H1 (cell line): Measurements from ENCODE around the gene KIF1B. TPM values are rescaled to one million over a fixed set of nuclear protein-coding genes. Genes with fewer than 3 reads are reported as not detected.

Experiments
- CTCF ChIA-PET: fragments of 300-600 bp; sonication (Branson Sonifier 250); formaldehyde crosslinking; loops from one replicate; lab custom pipeline; 2021; ENCODE audit not compliant: partially characterized antibody; lab: Charles Lee
- POLR2A ChIA-PET: fragments of 300-600 bp; sonication (Branson Sonifier 250); formaldehyde crosslinking; loops from one replicate; lab custom pipeline; 2021; ENCODE audit warnings: inconsistent platforms; ENCODE audit not compliant: partially characterized antibody; lab: Charles Lee
- DNase-seq, 2 experiments: peaks; one replicate each; pipeline versions ENCODE4 v3.0.0 to v3.0.0-alpha.2; 2010 to 2022; ENCODE audit warnings: low spot score in 2 of 2, low read depth in 1 of 2, mixed read lengths in 1 of 2
- FAIRE-seq: peaks from 2 replicates; lab custom pipeline; 2011; peaks lifted over from hg19 to GRCh38; lab: Jason Lieb, UNC
- H2AFZ ChIP-seq: 2 replicates; pipeline ENCODE4 v1.8.1; 2012; ENCODE audit warnings: low read length, inconsistent platforms
- H2AK5ac ChIP-seq: 2 replicates; pipeline ENCODE4 v1.6.1; 2013; ENCODE audit warnings: low read depth, low read length
- H2BK120ac ChIP-seq: replicated peaks from 2 replicates; pipeline ENCODE3; 2013; ENCODE audit warnings: low read depth, low read length, inconsistent platforms
- H2BK12ac ChIP-seq: 2 replicates; pipeline ENCODE4 v1.6.1; 2013; ENCODE audit warnings: low read depth, low read length
- H2BK15ac ChIP-seq: 2 replicates; pipeline ENCODE4 v1.6.1; 2013; ENCODE audit warnings: low read length
- H2BK20ac ChIP-seq: 2 replicates; pipeline ENCODE4 v1.6.1; 2013; ENCODE audit warnings: low read length
- H2BK5ac ChIP-seq: 2 replicates; pipeline ENCODE4 v1.6.1; 2013; ENCODE audit warnings: low read depth, low read length
- H3K14ac ChIP-seq: 2 replicates; pipeline ENCODE4 v1.6.1; 2013; ENCODE audit warnings: inconsistent platforms; ENCODE audit not compliant: insufficient read length
- H3K18ac ChIP-seq: 2 replicates; pipeline ENCODE4 v1.6.1; 2013; ENCODE audit warnings: low read length; ENCODE audit errors: extremely low read depth
- H3K23ac ChIP-seq: 2 replicates; pipeline ENCODE4 v1.6.1; 2013; ENCODE audit warnings: inconsistent platforms; ENCODE audit not compliant: insufficient read length
- H3K23me2 ChIP-seq: 2 replicates; pipeline ENCODE4 v1.6.1; 2013; ENCODE audit warnings: low read depth, low read length
- H3K27ac ChIP-seq: 2 replicates; pipeline ENCODE4 v1.6.1; 2011; ENCODE audit warnings: low read depth, low read length, inconsistent platforms
- H3K27me3 ChIP-seq, 4 experiments: replicated peaks in 1 of 4; 1 replicate in 1 of 4; 2 replicates in 3 of 4; pipeline versions ENCODE4 v1.6.1 to v1.8.1; 2011 to 2013; ENCODE audit warnings: low read length in 3 of 4, mild to moderate bottlenecking in 3 of 4, inconsistent platforms in 2 of 4, mixed read lengths in 2 of 4, moderate library complexity in 1 of 4; ENCODE audit not compliant: control insufficient read depth in 3 of 4, insufficient read depth in 3 of 4; ENCODE audit errors: extremely low read depth in 1 of 4
- H3K36me3 ChIP-seq, 4 experiments: 2 replicates each; pipeline versions ENCODE4 v1.6.1 to v1.8.1; 2011 to 2013; ENCODE audit warnings: mild to moderate bottlenecking in 4 of 4, low read length in 3 of 4, moderate library complexity in 2 of 4, control low read depth in 1 of 4, inconsistent platforms in 1 of 4; ENCODE audit not compliant: insufficient read depth in 4 of 4, control insufficient read depth in 2 of 4
- H3K4ac ChIP-seq: replicated peaks from 2 replicates; pipeline ENCODE3; 2013; ENCODE audit warnings: low read length, low read depth, mixed read lengths, inconsistent platforms; ENCODE audit not compliant: insufficient read length
- H3K4me1 ChIP-seq, 4 experiments: replicated peaks in 1 of 4; 1 replicate in 1 of 4; 2 replicates in 3 of 4; pipeline versions ENCODE4 v1.6.1 to v1.8.1; 2011 to 2013; ENCODE audit warnings: low read length in 3 of 4, inconsistent platforms in 2 of 4, mixed read lengths in 1 of 4; ENCODE audit not compliant: insufficient read depth in 4 of 4, control insufficient read depth in 3 of 4
- H3K4me2 ChIP-seq, 2 experiments: 2 replicates each; pipeline versions ENCODE4 v1.6.1 to v1.8.1; 2011 to 2013; ENCODE audit warnings: low read depth in 2 of 2, low read length in 2 of 2, control low read depth in 1 of 2, inconsistent platforms in 1 of 2, mild to moderate bottlenecking in 1 of 2; ENCODE audit not compliant: insufficient read depth in 1 of 2
- H3K4me3 ChIP-seq, 4 experiments: fragments of 200-600, 300-600 bp in 1 of 4; sonication (generic), shearing (Covaris generic), sonication (Bioruptor Twin) in 1 of 4; 2 replicates each; pipeline versions ENCODE4 v1.5.1 to v1.8.1; 2011 to 2016; ENCODE audit warnings: low read length in 4 of 4, low read depth in 3 of 4, control low read depth in 2 of 4, inconsistent platforms in 2 of 4, mild to moderate bottlenecking in 2 of 4, mixed read lengths in 1 of 4, moderate library complexity in 1 of 4; ENCODE audit not compliant: insufficient read depth in 2 of 4; ENCODE audit errors: extremely low read depth in 1 of 4
- H3K56ac ChIP-seq: replicated peaks from 2 replicates; pipeline ENCODE3; 2013; ENCODE audit warnings: low read depth, mild to moderate bottlenecking, mixed read lengths, low read length, inconsistent platforms; ENCODE audit not compliant: insufficient read length
- H3K79me1 ChIP-seq: 2 replicates; pipeline ENCODE4 v1.6.1; 2013; ENCODE audit warnings: low read depth, low read length, control low read depth
- H3K79me2 ChIP-seq, 2 experiments: 2 replicates each; pipeline versions ENCODE4 v1.6.1 to v1.8.1; 2012 to 2013; ENCODE audit warnings: low read length in 2 of 2, mild to moderate bottlenecking in 2 of 2, inconsistent platforms in 1 of 2; ENCODE audit not compliant: insufficient read depth in 2 of 2, control insufficient read depth in 1 of 2
- H3K9ac ChIP-seq, 4 experiments: replicated peaks in 1 of 4; 1 replicate in 1 of 4; 2 replicates in 3 of 4; pipeline versions ENCODE4 v1.6.1 to v1.8.1; 2011 to 2013; ENCODE audit warnings: low read depth in 3 of 4, low read length in 3 of 4, control low read depth in 2 of 4, mild to moderate bottlenecking in 2 of 4, moderate library complexity in 2 of 4, inconsistent platforms in 1 of 4; ENCODE audit errors: extremely low read depth in 1 of 4
- H3K9me3 ChIP-seq, 2 experiments: 2 replicates each; pipeline versions ENCODE4 v1.6.1 to v1.8.1; 2012 to 2013; ENCODE audit warnings: mild to moderate bottlenecking in 2 of 2, moderate library complexity in 2 of 2, control low read depth in 1 of 2, inconsistent platforms in 1 of 2, low read depth in 1 of 2, low read length in 1 of 2, mixed read lengths in 1 of 2; ENCODE audit not compliant: insufficient read depth in 2 of 2
- H4K20me1 ChIP-seq, 2 experiments: replicated peaks in 1 of 2; 2 replicates each; pipeline versions ENCODE3 to v1.8.1; 2011 to 2013; ENCODE audit warnings: inconsistent platforms in 2 of 2, low read length in 2 of 2, mild to moderate bottlenecking in 1 of 2; ENCODE audit not compliant: insufficient read depth in 2 of 2, control insufficient read depth in 1 of 2
- H4K5ac ChIP-seq: 2 replicates; pipeline ENCODE4 v1.6.1; 2013; ENCODE audit warnings: low read length, low read depth, mixed read lengths, inconsistent platforms; ENCODE audit not compliant: insufficient read length
- H4K8ac ChIP-seq: 2 replicates; pipeline ENCODE4 v1.8.0; 2013; ENCODE audit warnings: mild to moderate bottlenecking, moderate library complexity, low read length, inconsistent platforms; ENCODE audit not compliant: insufficient read depth; ENCODE audit errors: extremely low read depth
- H4K91ac ChIP-seq: replicated peaks from 2 replicates; pipeline ENCODE3; 2013; ENCODE audit warnings: low read length, mixed read lengths, inconsistent platforms; ENCODE audit not compliant: insufficient read length
- CBX8 ChIP-seq: fragments of 300-800, 300-1000 bp; sonication (generic); IDR thresholded peaks from 2 replicates; pipeline ENCODE4 v1.7.1; 2016; ENCODE audit warnings: low read depth, low read length, borderline replicate concordance
- CEBPB ChIP-seq: IDR thresholded peaks from 2 replicates; pipeline ENCODE4 v1.6.1; 2012; ENCODE audit warnings: low read depth, low read length
- CHD1 ChIP-seq: IDR thresholded peaks from 2 replicates; pipeline ENCODE4 v1.6.1; 2012; ENCODE audit warnings: low read depth, low read length, improper control_type of control experiment
- EZH2 ChIP-seq: fragments of 200-600 bp; sonication (generic); IDR thresholded peaks from 2 replicates; pipeline ENCODE4 v1.7.1; 2012; ENCODE audit warnings: low read depth, mild to moderate bottlenecking, moderate library complexity, low read length, inconsistent platforms; ENCODE audit not compliant: severe bottlenecking
- FOSL1 ChIP-seq: IDR thresholded peaks from 2 replicates; pipeline ENCODE4 v1.6.1; 2011; ENCODE audit warnings: mild to moderate bottlenecking, low read depth, low read length, moderate library complexity; ENCODE audit not compliant: insufficient read depth
- KDM1A ChIP-seq: fragments of 200-600, 300-600 bp; sonication (generic); IDR thresholded peaks from 2 replicates; pipeline ENCODE4 v1.7.1; 2016; ENCODE audit warnings: mild to moderate bottlenecking, low read length, borderline replicate concordance
- MAX ChIP-seq: IDR thresholded peaks from 2 replicates; pipeline ENCODE4 v1.6.1; 2012; ENCODE audit warnings: inconsistent platforms
- NANOG ChIP-seq: IDR thresholded peaks from 2 replicates; pipeline ENCODE4 v1.6.1; 2011; ENCODE audit warnings: low read length, low read depth, mild to moderate bottlenecking, inconsistent platforms; ENCODE audit not compliant: insufficient read depth, poor library complexity, severe bottlenecking
- PHF8 ChIP-seq: fragments of 200-600 bp; sonication (generic); conservative IDR thresholded peaks from 2 replicates; pipeline ENCODE4 v1.7.1; 2012; ENCODE audit warnings: low read depth, mild to moderate bottlenecking, inconsistent platforms, low read length, moderate library complexity
- POU5F1 ChIP-seq: IDR thresholded peaks from 2 replicates; pipeline ENCODE4 v1.6.1; 2011; ENCODE audit warnings: low read depth, mild to moderate bottlenecking, low read length, moderate library complexity
- RXRA ChIP-seq: IDR thresholded peaks from 2 replicates; pipeline ENCODE4 v1.6.1; 2011; ENCODE audit warnings: low read depth, mild to moderate bottlenecking, low read length, moderate library complexity; ENCODE audit not compliant: insufficient read depth
- SAP30 ChIP-seq: fragments of 300-600 bp; sonication (generic); IDR thresholded peaks from 2 replicates; pipeline ENCODE4 v1.7.1; 2012; ENCODE audit warnings: low read length, moderate library complexity, mild to moderate bottlenecking, inconsistent platforms; ENCODE audit not compliant: insufficient read depth, insufficient replicate concordance
- TAF7 ChIP-seq: optimal IDR thresholded peaks from 2 replicates; pipeline ENCODE3; 2011; ENCODE audit warnings: low read depth, mild to moderate bottlenecking, inconsistent platforms, low read length, moderate library complexity, borderline replicate concordance
- YY1 ChIP-seq: IDR thresholded peaks from 2 replicates; pipeline ENCODE4 v1.6.1; 2011; ENCODE audit warnings: low read depth, mild to moderate bottlenecking, low read length
- WGBS, 2 experiments: shearing (Covaris generic) in 1 of 2; methylation state at CpG; one replicate each; pipeline versions ENCODE4 v1.1.6 to v1.1.7; 2013 to 2015; ENCODE audit warnings: low lambda C conversion rate in 2 of 2, mixed read lengths in 2 of 2, inconsistent platforms in 1 of 2, low coverage in 1 of 2, missing lambda C conversion rate in 1 of 2; ENCODE audit not compliant: insufficient replicate concordance in 2 of 2, insufficient coverage in 1 of 2, insufficient read length in 1 of 2; ENCODE audit errors: extremely low coverage in 1 of 2, missing lambda C conversion rate in 1 of 2; 5-methylcytosine and 5-hydroxymethylcytosine counted together
- polyA plus RNA-seq, 7 experiments: library from polyadenylated mRNA; depleted of rRNA in 3 of 7; stranded (reverse) in 5 of 7; unstranded in 2 of 7; fragments of >200 nt in 5 of 7; fragments of 200-250 nt in 2 of 7; gene quantifications; 1 replicate in 5 of 7; 2 replicates in 1 of 7; 4 replicates in 1 of 7; pipeline versions ENCODE4 v1.2.1 to v1.2.3, GENCODE V29; 2011 to 2013; ENCODE audit warnings: missing spikeins in 2 of 7, mixed read lengths in 2 of 7
- total RNA-seq: library from RNA; stranded (reverse); fragmentation: NEBNext Ultra II Directional; extraction: Animal tissue kit (Norgen Biotek cat#: 25700); gene quantifications from 2 replicates; pipeline ENCODE4 v1.2.1, GENCODE V29; 2021

KIF1B gene
- total and polyA plus RNA-seq, 2 of the 8 experiments (the other 6 are each of a cell fraction or from before 2014, with no cell fraction given): 39.1 to 74.2 TPM

- 96% methylated on average over 5 of the region's 5 CpGs; no CpG with 5 or more reads in 1 of the 2 experiments for WGBS, 2 experiments
- Histone ChIP-seq H3K4me3 (no peak overlapping the region), H3K79me1 (no peaks in the 10 kb centered on the region), H4K5ac (no peak overlapping the region), H3K4me1 (no peaks in the 10 kb centered on the region), H2BK15ac (no peak overlapping the region), H3K14ac (no peak overlapping the region), H3K4ac (no peak overlapping the region), H3K36me3 (peaks cover 3 to 50% (median 19%) of the 10 kb centered on the region in 4 experiments; a peak in 7 of 8 replicates), H3K27me3 (no peaks in the 10 kb centered on the region), H2BK5ac (no peak overlapping the region), H2AFZ (no peak overlapping the region), H4K20me1 (no peaks in the 10 kb centered on the region), H3K56ac (no peak overlapping the region), H3K23ac (no peak overlapping the region), H3K79me2 (no peaks in the 10 kb centered on the region), H2BK120ac (no peak overlapping the region), H3K27ac (no peak overlapping the region), H2AK5ac (no peak overlapping the region), H2BK12ac (no peak overlapping the region), H2BK20ac (no peak overlapping the region), H3K23me2 (no peaks in the 10 kb centered on the region), H3K9me3 (no peaks in the 10 kb centered on the region), H3K18ac (no peak overlapping the region), H3K9ac (no peak overlapping the region), H3K4me2 (no peak overlapping the region), H4K91ac (no peak overlapping the region), H4K8ac (no peak overlapping the region; the same call in 1 of the 2 replicates)
- ChIA-PET CTCF (interaction anchor here (0.7 to 0.8 kb wide), 3 partner anchors 58 to 712 kb away, joined by 3 to 4 read pairs (median 3); no protein-coding TSS in a partner anchor), POLR2A (interaction anchor here (0.6 kb wide), 1 partner anchor 1836 kb away, joined by 3 read pairs; no protein-coding TSS in a partner anchor)
- FAIRE-seq: no peak
- DNase-seq: no peak
- TF ChIP-seq EZH2 (no peak), PHF8 (no peak), CHD1 (no peak), KDM1A (no peak), TAF7 (no peak), YY1 (no peak), SAP30 (no peak), RXRA (no peak), MAX (no peak), NANOG (no peak), POU5F1 (no peak), CEBPB (no peak), FOSL1 (no peak), CBX8 (no peak)
These were observed 56.9 kb downstream of the KIF1B start for GRCh38 chr1:10267319-10267718.
